Ovary (tissue), 9 donors: Measurements from ENCODE around the gene VAV2. TPM values are rescaled to one million over a fixed set of nuclear protein-coding genes. Genes with fewer than 3 reads are reported as not detected.

Experiments used
- DNase-seq, 5 donors: peaks; one replicate each; pipeline ENCODE4 v3.0.0-alpha.2; 2019 to 2020
- H3K27ac ChIP-seq, 2 donors: fragments of 200-600 bp; one replicate each; pipeline versions ENCODE4 v1.5.1 to v1.8.0; 2019 to 2022
- H3K27me3 ChIP-seq: fragments of 200-600 bp; one replicate; pipeline ENCODE4 v1.8.0; 2022
- H3K36me3 ChIP-seq: fragments of 200-600 bp; sonication (generic); one replicate; pipeline ENCODE4 v1.5.1; 2019
- H3K4me1 ChIP-seq: one replicate; pipeline ENCODE4 v1.8.1; 2013; ENCODE audit warnings: mild to moderate bottlenecking, moderate library complexity; ENCODE audit not compliant: insufficient read depth
- H3K4me3 ChIP-seq: fragments of 200-600 bp; sonication (generic); one replicate; pipeline ENCODE4 v1.5.1; 2017
- H3K9me3 ChIP-seq, 2 donors: fragments of 200-600 bp in 1 of 2; sonication (generic) in 1 of 2; one replicate each; pipeline versions ENCODE4 v1.5.1 to v1.8.1; 2013 to 2019; ENCODE audit warnings: mild to moderate bottlenecking in 1 of 2, moderate library complexity in 1 of 2
- CTCF ChIP-seq, 3 donors: fragments of 450-650 bp in 2 of 3; fragments of 200-600 bp in 1 of 3; IDR thresholded peaks; one replicate each; pipeline versions ENCODE4 v1.5.1 to v1.8.0; 2016 to 2022; ENCODE audit warnings: antibody characterized with exemption in 3 of 3, mild to moderate bottlenecking in 1 of 3
- EP300 ChIP-seq: sonication (generic); formaldehyde crosslinking; IDR thresholded peaks from one replicate; pipeline ENCODE4 v1.6.1; 2017; ENCODE audit warnings: antibody characterized with exemption
- POLR2A ChIP-seq: fragments of 450-650 bp; IDR thresholded peaks from one replicate; pipeline ENCODE4 v1.6.1; 2017; ENCODE audit warnings: antibody characterized with exemption, mild to moderate bottlenecking, moderate library complexity
- WGBS, 3 donors: extraction: QIAGEN DNeasy Blood & Tissue Kit in 1 of 3; methylation state at CpG; one replicate each; pipeline versions ENCODE4 v1.1.5 to v1.1.7; 2013 to 2017; 5-methylcytosine and 5-hydroxymethylcytosine counted together
- intact Hi-C, 4 donors: fragments of 100-400 bp; cut with DNase I; formaldehyde crosslinking; loops; one replicate each; pipeline versions ENCODE4 v1.11.0 to v1.15.1; 2022 to 2023
- polyA plus RNA-seq, 2 donors: library from polyadenylated mRNA; stranded (reverse); fragments of 200-250 nt in 1 of 2; fragments of 350-450 nt in 1 of 2; fragmentation: Illumina TruSeq in 1 of 2; extraction: RNeasy Lipid Tissue Mini Kit (QIAGEN cat#74804) in 1 of 2; gene quantifications; one replicate each; pipeline ENCODE4 v1.2.3, GENCODE V29; 2013 to 2014
- total RNA-seq, 7 donors: library from RNA; depleted of rRNA in 2 of 7; stranded (reverse); fragments of >200 nt in 2 of 7; fragmentation: NEBNext Ultra II Directional in 3 of 7; extraction: Animal tissue kit (Norgen Biotek cat#: 25700) in 3 of 7; gene quantifications; one replicate each; pipeline versions ENCODE4 v1.1.0 to v1.2.4, GENCODE V29; 2016 to 2023
- donor health status: DM: no; HTN: no; CAD: no; lungs with moderate emphysema.
- donor health status: DM: no; HTN: no; CAD: no.
- donor health status: Bipolar disorder and iron deficiency.
- donor health status: DM: yes; HTN: yes; CAD: no.
- donor health status: DM: no; HTN: no; CAD: no.
- donor health status: DM: yes; HTN: yes; CAD: no.

VAV2 gene
- total and polyA plus RNA-seq, 9 donors = 3.7 to 14.1 (median 7.8) TPM

GRCh38 chr9:133815781-133816180 lies 176.3 kb downstream of the VAV2 start:
- Histone ChIP-seq H3K27ac (no peak overlapping the region), H3K4me3 (no peak overlapping the region)
- 78 to 94% (median 79%) methylated on average over 8 to 9 of the region's 9 CpGs for WGBS, 3 donors

DNA sequence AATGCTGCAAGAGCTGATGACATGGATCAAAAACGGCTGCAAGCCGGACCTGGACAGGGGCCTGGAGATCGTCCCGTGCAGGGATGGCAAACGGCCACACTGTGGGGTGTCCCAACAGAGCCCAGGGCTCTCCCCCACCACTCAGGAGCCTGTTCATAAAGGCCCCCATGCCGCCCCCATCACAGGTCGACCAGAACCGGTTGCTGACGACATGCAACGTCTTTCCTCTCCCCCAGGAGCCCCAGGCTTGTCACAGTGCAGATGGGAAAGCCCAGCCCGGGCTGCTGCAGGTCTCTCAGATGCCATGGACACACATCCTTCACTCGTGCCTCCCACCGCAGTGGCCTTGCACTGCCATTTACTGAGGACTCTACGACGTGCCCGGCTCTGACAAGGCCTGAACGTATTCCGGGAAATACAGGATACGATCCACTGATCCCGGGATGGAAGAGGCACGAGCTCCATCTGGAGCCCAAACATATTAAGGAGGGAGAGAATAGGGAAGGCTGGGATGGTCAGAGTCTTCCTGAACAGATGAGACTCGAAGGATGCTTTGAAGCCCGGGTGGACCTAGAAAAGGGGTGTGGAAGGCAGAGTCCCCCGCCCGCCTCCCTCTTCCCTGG lies 177.4 kb downstream of the VAV2 start:
- Histone ChIP-seq H3K36me3 (no peaks in the 10 kb centered on the region), H3K9me3 (no peaks in the 10 kb centered on the region), H3K4me1 (no peaks in the 10 kb centered on the region), H3K27me3 (no peaks in the 10 kb centered on the region), H3K27ac (no peak overlapping the region), H3K4me3 (no peak overlapping the region)
- intact Hi-C loops = no loop called here
- DNase-seq = no peak
- 63 to 73% (median 70%) methylated on average over 25 of the region's 25 CpGs for WGBS, 3 donors
- TF ChIP-seq EP300 = no peak
- no peak for TF ChIP-seq POLR2A
- no peak for TF ChIP-seq CTCF (IDR thresholded peaks at IDR 0.05)

More at GRCh38 chr9:133815781-133816180, 176.3 kb downstream of the VAV2 start:
- H3K9me3 ChIP-seq = no peaks in the 10 kb centered on the region
- no peaks in the 10 kb centered on the region for H3K27me3 ChIP-seq
- no peaks in the 10 kb centered on the region for H3K4me1 ChIP-seq
- intact Hi-C loops = no loop called here
- no peaks in the 10 kb centered on the region for H3K36me3 ChIP-seq
- no peak for DNase-seq
- TF ChIP-seq POLR2A = no peak
- no peak for TF ChIP-seq EP300
- no peak for TF ChIP-seq CTCF (IDR thresholded peaks at IDR 0.05)

DNA sequence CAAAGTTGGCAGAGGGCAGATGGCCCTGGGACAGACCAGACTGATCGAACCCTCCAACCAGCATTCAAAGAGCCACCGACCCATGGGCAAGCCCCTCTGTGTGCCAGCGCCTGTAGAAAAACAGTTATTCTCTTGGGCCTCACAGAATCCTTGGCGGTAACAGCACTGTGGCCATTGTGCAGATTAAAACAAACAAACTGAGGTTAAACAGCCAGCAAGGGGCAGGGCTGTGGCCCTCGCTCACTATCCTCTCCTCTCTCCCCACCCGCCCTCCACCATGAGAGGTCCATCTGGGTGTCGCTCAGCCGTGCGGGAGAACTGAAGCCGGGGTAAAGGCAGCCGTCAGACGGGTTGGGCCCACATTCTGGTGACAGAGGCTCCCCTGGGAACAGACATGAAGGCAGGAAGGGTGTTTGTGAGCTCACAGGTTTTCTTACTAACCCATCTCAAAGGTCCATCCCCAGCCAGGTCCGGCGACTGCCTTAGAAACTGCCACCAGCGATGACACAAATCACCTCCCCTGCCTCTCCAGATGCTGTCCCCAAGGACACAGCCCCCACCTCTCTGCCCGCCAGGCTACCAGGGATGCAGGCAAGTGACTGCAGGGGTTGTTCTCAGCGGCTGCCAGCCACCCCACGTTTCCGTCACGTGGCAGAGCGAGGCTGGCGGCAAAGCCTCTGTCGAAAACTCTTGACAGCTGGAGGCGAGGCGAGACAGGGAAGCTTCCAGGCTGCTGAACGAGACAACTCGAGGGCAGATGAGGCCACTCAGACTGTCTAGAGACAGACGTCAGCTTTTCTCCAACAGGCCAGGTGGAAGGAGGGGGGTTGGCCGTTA lies 178.2 kb downstream of the VAV2 start:
- no peak overlapping the region for H3K27ac ChIP-seq
- H3K27me3 ChIP-seq = no peaks in the 10 kb centered on the region
- no peaks in the 10 kb centered on the region for H3K4me1 ChIP-seq
- intact Hi-C loops = no loop called here
- H3K9me3 ChIP-seq = no peaks in the 10 kb centered on the region
- H3K4me3 ChIP-seq = no peak overlapping the region
- TF ChIP-seq POLR2A = no peak
- no peaks in the 10 kb centered on the region for H3K36me3 ChIP-seq
- WGBS, 3 donors = 84 to 86% (median 86%) methylated on average over 29 of the region's 29 CpGs
- no peak for DNase-seq

- 90 to 92% (median 91%) methylated on average over 25 to 26 of the region's 26 CpGs for WGBS, 3 donors
Observed at GRCh38 chr9:133812941-133813748, 179.0 kb downstream of the VAV2 start.

More at GRCh38 chr9:133812941-133813748, 179.0 kb downstream of the VAV2 start:
- H3K4me1 ChIP-seq = no peaks in the 10 kb centered on the region
- no peak for TF ChIP-seq EP300
- TF ChIP-seq POLR2A = no peak
- no peak for TF ChIP-seq CTCF (IDR thresholded peaks at IDR 0.05)
- intact Hi-C loops = no loop called here
- no peak overlapping the region for H3K4me3 ChIP-seq
- H3K27ac ChIP-seq = no peak overlapping the region
- no peaks in the 10 kb centered on the region for H3K36me3 ChIP-seq
- H3K27me3 ChIP-seq = no peaks in the 10 kb centered on the region
- no peaks in the 10 kb centered on the region for H3K9me3 ChIP-seq
- no peak for DNase-seq
